ENCODE results near the gene TMEM72. TPM values are rescaled to one million over a fixed set of nuclear protein-coding genes. Genes with fewer than 3 reads are reported as not detected.

Gene TMEM72
- total and polyA plus RNA-seq, 2 donors (not counting 3 experiments of a cell fraction or from before 2014, with no cell fraction given) = not detected

DNA sequence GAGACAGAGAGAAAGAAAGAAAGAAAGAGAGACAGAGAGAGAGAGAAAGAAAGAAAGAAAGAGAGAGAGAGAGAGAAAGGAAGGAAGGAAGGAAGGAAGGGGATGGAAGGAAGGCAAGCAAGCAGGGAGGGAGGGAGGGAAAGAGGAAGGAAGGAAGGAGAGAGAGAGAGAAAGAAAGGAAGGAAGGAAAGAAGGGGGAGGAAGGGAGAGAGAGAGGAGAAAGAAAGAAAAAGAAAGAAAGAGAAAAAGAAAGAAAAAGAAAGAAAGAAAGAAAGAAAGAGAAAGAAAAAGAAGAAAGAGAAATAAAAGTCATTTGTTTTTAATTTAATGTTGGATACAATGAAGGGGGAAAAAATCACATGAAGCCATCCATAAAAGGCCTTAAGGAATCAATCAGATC is 43.8 kb downstream of the TMEM72 start:
- no peak overlapping the region for H3K4me2 ChIP-seq (ENCODE audit: insufficient read depth, low read length)
- H2AFZ ChIP-seq (ENCODE audit: low read depth, low read length) = no peak overlapping the region
- intact Hi-C loops (cut with micrococcal nuclease) = no loop called here
- dilution Hi-C loops (cut with MboI; ENCODE audit: extremely low pct_ligation_motif_present, low sequenced_read_pairs) = no loop called here
- DNase-seq (ENCODE audit: low read depth, low spot score) = no peak
- peaks cover 10% of the 10 kb centered on the region for H3K4me1 ChIP-seq (ENCODE audit: control insufficient read depth, extremely low read depth, insufficient read depth, low read length)
- TF ChIP-seq POLR2AphosphoS5 (IDR thresholded peaks at IDR 0.05; ENCODE audit: insufficient read depth, low read depth, low read length) (no peak), FOS (IDR thresholded peaks at IDR 0.05; ENCODE audit: borderline replicate concordance, insufficient read depth, low read length) (no peak), GATA2 (IDR thresholded peaks at IDR 0.05; ENCODE audit: insufficient read depth, insufficient read length, low read depth, low read length) (no peak), POLR2A (IDR thresholded peaks at IDR 0.05; ENCODE audit: low read depth, low read length) (no peak), EZH2 (IDR thresholded peaks at IDR 0.05; ENCODE audit: borderline replicate concordance, low read depth, low read length, severe bottlenecking) (no peak), JUN (IDR thresholded peaks at IDR 0.05; ENCODE audit: borderline replicate concordance, insufficient read depth, insufficient read length, low read depth) (no peak), MYC (IDR thresholded peaks at IDR 0.05; ENCODE audit: low read depth, low read length) (no peak)
- TF ChIP-seq, protein P1, sequence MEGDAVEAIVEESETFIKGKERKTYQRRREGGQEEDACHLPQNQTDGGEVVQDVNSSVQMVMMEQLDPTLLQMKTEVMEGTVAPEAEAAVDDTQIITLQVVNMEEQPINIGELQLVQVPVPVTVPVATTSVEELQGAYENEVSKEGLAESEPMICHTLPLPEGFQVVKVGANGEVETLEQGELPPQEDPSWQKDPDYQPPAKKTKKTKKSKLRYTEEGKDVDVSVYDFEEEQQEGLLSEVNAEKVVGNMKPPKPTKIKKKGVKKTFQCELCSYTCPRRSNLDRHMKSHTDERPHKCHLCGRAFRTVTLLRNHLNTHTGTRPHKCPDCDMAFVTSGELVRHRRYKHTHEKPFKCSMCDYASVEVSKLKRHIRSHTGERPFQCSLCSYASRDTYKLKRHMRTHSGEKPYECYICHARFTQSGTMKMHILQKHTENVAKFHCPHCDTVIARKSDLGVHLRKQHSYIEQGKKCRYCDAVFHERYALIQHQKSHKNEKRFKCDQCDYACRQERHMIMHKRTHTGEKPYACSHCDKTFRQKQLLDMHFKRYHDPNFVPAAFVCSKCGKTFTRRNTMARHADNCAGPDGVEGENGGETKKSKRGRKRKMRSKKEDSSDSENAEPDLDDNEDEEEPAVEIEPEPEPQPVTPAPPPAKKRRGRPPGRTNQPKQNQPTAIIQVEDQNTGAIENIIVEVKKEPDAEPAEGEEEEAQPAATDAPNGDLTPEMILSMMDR (IDR thresholded peaks at IDR 0.05; ENCODE audit: extremely low read depth in 1 of 2, insufficient read depth in 1 of 2, low read depth in 1 of 2, low read length in 2 of 2) = no peak
- TF ChIP-seq, protein P2, sequence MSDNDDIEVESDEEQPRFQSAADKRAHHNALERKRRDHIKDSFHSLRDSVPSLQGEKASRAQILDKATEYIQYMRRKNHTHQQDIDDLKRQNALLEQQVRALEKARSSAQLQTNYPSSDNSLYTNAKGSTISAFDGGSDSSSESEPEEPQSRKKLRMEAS (IDR thresholded peaks at IDR 0.05; ENCODE audit: insufficient read depth, insufficient read length) = no peak
- H3K4me3 ChIP-seq (replicated peaks in 1 of 3; ENCODE audit: insufficient read depth in 1 of 3, low read depth in 1 of 3, low read length in 3 of 3) = no peak overlapping the region
- H3K79me2 ChIP-seq (ENCODE audit: control insufficient read depth, insufficient read depth, low read length) = no peaks in the 10 kb centered on the region
- CTCF ChIA-PET = no interaction called here
- H3K27ac ChIP-seq (ENCODE audit: insufficient read depth, low read depth, low read length) = no peak overlapping the region
- H3K36me3 ChIP-seq (ENCODE audit: control insufficient read depth in 2 of 2, extremely low read depth in 1 of 2, insufficient read depth in 2 of 2, low read length in 2 of 2) = no peaks in the 10 kb centered on the region
- H3K9ac ChIP-seq (replicated peaks; ENCODE audit: extremely low read depth, insufficient read depth, low read length) = no peak overlapping the region
- POLR2A ChIA-PET = no interaction called here
- no peaks in the 10 kb centered on the region for H3K27me3 ChIP-seq (ENCODE audit: control insufficient read depth in 2 of 2, insufficient read depth in 2 of 2, low read length in 2 of 2)
- no TSS peak for BruUV-seq (replicated peaks)
- H3K9me1 ChIP-seq (replicated peaks; ENCODE audit: control insufficient read depth, extremely low read depth, insufficient read depth, low read length) = no peaks in the 10 kb centered on the region
- H3K9me3 ChIP-seq (replicated peaks; ENCODE audit: control insufficient read depth, insufficient read depth, low read length) = no peaks in the 10 kb centered on the region
- H4K20me1 ChIP-seq (replicated peaks; ENCODE audit: control insufficient read depth, extremely low read depth, insufficient read depth, low read length) = no peaks in the 10 kb centered on the region
- FAIRE-seq = no peak
